DND-41 (cell line): ENCODE data around the gene KLRD1.

Source experiments
- ATAC-seq: fragments of 200-7000 bp; cut with Tn5 transposase; 3 replicates; pipeline ENCODE4 v1.9.1; 2021; ENCODE audit warnings: low read depth; ENCODE audit not compliant: insufficient read depth
- DNase-seq: peaks from one replicate; pipeline ENCODE4 v3.0.0-alpha.2; 2020
- H2AFZ ChIP-seq: 2 replicates; pipeline ENCODE4 v1.6.0; 2012; ENCODE audit warnings: low read depth, low read length
- H3K27ac ChIP-seq: 2 replicates; pipeline ENCODE4 v1.5.1; 2012; ENCODE audit warnings: low read length, inconsistent platforms
- H3K27me3 ChIP-seq: fragments of 200-600 bp; sonication (generic); 2 replicates; pipeline ENCODE4 v1.6.0; 2012; ENCODE audit warnings: low read length, mild to moderate bottlenecking, inconsistent platforms; ENCODE audit not compliant: insufficient read depth, poor library complexity
- H3K36me3 ChIP-seq: 2 replicates; pipeline ENCODE4 v1.5.1; 2012; ENCODE audit warnings: low read length, inconsistent platforms; ENCODE audit not compliant: insufficient read depth
- H3K4me1 ChIP-seq: 2 replicates; pipeline ENCODE4 v1.5.1; 2012; ENCODE audit warnings: mild to moderate bottlenecking, low read length; ENCODE audit not compliant: insufficient read depth
- H3K4me2 ChIP-seq: 2 replicates; pipeline ENCODE4 v1.6.0; 2012; ENCODE audit warnings: mild to moderate bottlenecking, moderate library complexity, low read length, inconsistent platforms; ENCODE audit not compliant: insufficient read depth
- H3K4me3 ChIP-seq, 2 experiments: fragments of 200-600 bp in 1 of 2; shearing (Covaris generic) in 1 of 2; 2 replicates each; pipeline ENCODE4 v1.5.1; 2012 to 2016; ENCODE audit warnings: inconsistent platforms in 2 of 2, low read length in 2 of 2, mild to moderate bottlenecking in 2 of 2, low read depth in 1 of 2, moderate library complexity in 1 of 2
- H3K79me2 ChIP-seq: 2 replicates; pipeline ENCODE4 v1.6.0; 2012; ENCODE audit warnings: low read length, inconsistent platforms; ENCODE audit not compliant: insufficient read depth
- H3K9ac ChIP-seq: 2 replicates; pipeline ENCODE4 v1.6.0; 2012; ENCODE audit warnings: low read depth, mild to moderate bottlenecking, inconsistent platforms, low read length, moderate library complexity
- H3K9me3 ChIP-seq: 2 replicates; pipeline ENCODE4 v1.5.1; 2012; ENCODE audit warnings: low read length, moderate library complexity, mild to moderate bottlenecking, inconsistent platforms; ENCODE audit not compliant: insufficient read depth, severe bottlenecking
- H4K20me1 ChIP-seq: 2 replicates; pipeline ENCODE4 v1.6.0; 2012; ENCODE audit warnings: low read length; ENCODE audit not compliant: insufficient read depth
- CTCF ChIP-seq: IDR thresholded peaks from 2 replicates; pipeline ENCODE4 v1.5.1; 2012; ENCODE audit warnings: borderline replicate concordance, low read length, moderate library complexity, mild to moderate bottlenecking; ENCODE audit not compliant: poor library complexity, severe bottlenecking; ENCODE audit errors: extremely low read depth
- EZH2 ChIP-seq: IDR thresholded peaks from 3 replicates; pipeline ENCODE4 v1.6.1; 2012; ENCODE audit warnings: borderline replicate concordance, low read depth, mild to moderate bottlenecking, moderate library complexity, low read length, inconsistent platforms; ENCODE audit not compliant: severe bottlenecking

KLRD1 gene

GRCh38 chr12:10276774-10277173 lies 30.9 kb upstream of the KLRD1 start:
- Histone ChIP-seq H3K79me2 (no peaks in the 10 kb centered on the region), H3K9ac (no peak overlapping the region), H3K9me3 (no peaks in the 10 kb centered on the region), H3K36me3 (no peaks in the 10 kb centered on the region), H3K4me3 (no peak overlapping the region), H3K4me1 (no peaks in the 10 kb centered on the region), H3K27me3 (peaks cover 7% of the 10 kb centered on the region), H3K27ac (no peak overlapping the region), H4K20me1 (no peaks in the 10 kb centered on the region), H3K4me2 (no peak overlapping the region), H2AFZ (no peak overlapping the region)
- no peak for DNase-seq
- ATAC-seq, result no peak
- no peak for TF ChIP-seq EZH2
- TF ChIP-seq CTCF, result no peak

GRCh38 chr12:10278104-10278503 lies 29.6 kb upstream of the KLRD1 start:
- no peak overlapping the region for H3K9ac ChIP-seq
- no peak for TF ChIP-seq EZH2
- no peak for TF ChIP-seq CTCF
- no peak for ATAC-seq
- no peaks in the 10 kb centered on the region for H4K20me1 ChIP-seq
- no peaks in the 10 kb centered on the region for H3K79me2 ChIP-seq
- H3K4me2 ChIP-seq, result no peak overlapping the region
- no peaks in the 10 kb centered on the region for H3K4me1 ChIP-seq
- DNase-seq, result no peak
- peaks cover 7% of the 10 kb centered on the region for H3K27me3 ChIP-seq
- no peaks in the 10 kb centered on the region for H3K9me3 ChIP-seq
- no peak overlapping the region for H3K4me3 ChIP-seq
- no peaks in the 10 kb centered on the region for H3K36me3 ChIP-seq
- H3K27ac ChIP-seq, result no peak overlapping the region
- H2AFZ ChIP-seq, result no peak overlapping the region

GRCh38 chr12:10279937-10280336 lies 27.7 kb upstream of the KLRD1 start:
- Histone ChIP-seq H3K4me3 (no peak overlapping the region), H3K9ac (no peak overlapping the region), H3K4me1 (no peaks in the 10 kb centered on the region), H3K36me3 (no peaks in the 10 kb centered on the region), H2AFZ (no peak overlapping the region), H3K79me2 (no peaks in the 10 kb centered on the region), H3K27ac (no peak overlapping the region), H3K4me2 (no peak overlapping the region), H3K9me3 (no peaks in the 10 kb centered on the region), H3K27me3 (peaks cover 7% of the 10 kb centered on the region), H4K20me1 (no peaks in the 10 kb centered on the region)
- no peak for TF ChIP-seq CTCF
- TF ChIP-seq EZH2, result no peak
- DNase-seq (no peak), ATAC-seq (no peak)

GRCh38 chr12:10283027-10283426 lies 24.6 kb upstream of the KLRD1 start:
- Histone ChIP-seq H3K36me3 (no peaks in the 10 kb centered on the region), H3K79me2 (no peaks in the 10 kb centered on the region), H3K9ac (no peak overlapping the region), H3K4me1 (no peaks in the 10 kb centered on the region), H3K27ac (no peak overlapping the region), H3K27me3 (peaks cover under 1% of the 10 kb centered on the region), H3K4me3 (no peak overlapping the region), H2AFZ (no peak overlapping the region), H3K4me2 (no peak overlapping the region), H4K20me1 (no peaks in the 10 kb centered on the region), H3K9me3 (no peaks in the 10 kb centered on the region)
- TF ChIP-seq CTCF, result no peak
- TF ChIP-seq EZH2, result no peak
- no peak for DNase-seq
- ATAC-seq, result no peak
